Right ventricle myocardium superior (tissue), 1 donor: ENCODE results near the gene CRKL. TPM values are rescaled to one million over a fixed set of nuclear protein-coding genes. Genes with fewer than 3 reads are reported as not detected.
A peak's percentile ranks its signal among the peaks of the same experiment; 100 is the strongest.

ENCODE experiments used
- ATAC-seq: fragments of 200-7000 bp; cut with Tn5 transposase; one replicate; pipeline ENCODE4 v1.9.1; 2020; ENCODE audit warnings: mild to moderate bottlenecking; ENCODE audit not compliant: poor library complexity
- DNase-seq: peaks from one replicate; pipeline ENCODE4 v3.0.0-alpha.2; 2020
- intact Hi-C: fragments of 100-400 bp; cut with DNase I; formaldehyde crosslinking; loops from one replicate; pipeline ENCODE4 v1.11.2; 2022
- total RNA-seq: library from RNA; stranded (reverse); fragmentation: NEBNext Ultra II Directional; extraction: Animal tissue kit (Norgen Biotek cat#: 25700); gene quantifications from one replicate; pipeline ENCODE4 v1.2.1, GENCODE V29; 2021
- donor health status: DM: no; HTN: yes; CAD: no; lungs with severe emphysema.

CRKL gene
- total RNA-seq, 1 donor from 2014 or later: 50.1 TPM

DNA sequence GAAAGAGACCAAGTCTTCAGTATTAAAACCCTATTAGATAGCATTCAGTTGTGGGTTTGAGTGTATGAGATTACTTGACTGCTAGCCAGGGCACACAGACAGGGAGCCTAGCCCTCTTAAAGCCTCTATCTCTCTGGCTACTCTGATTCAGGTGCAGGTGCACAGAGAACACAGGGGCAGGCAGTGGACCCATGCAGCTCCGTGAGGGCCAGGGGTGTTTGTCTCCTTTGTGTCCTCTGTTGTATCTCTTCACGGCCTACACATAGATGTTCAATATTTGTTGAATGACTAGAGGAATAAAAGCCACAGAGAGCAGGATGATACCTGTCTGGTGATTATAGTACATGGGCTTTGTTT lies 28.3 kb downstream of the CRKL start:
- intact Hi-C loops: no loop called here
- DNase-seq: no peak
- ATAC-seq: peak; percentile 19

DNA sequence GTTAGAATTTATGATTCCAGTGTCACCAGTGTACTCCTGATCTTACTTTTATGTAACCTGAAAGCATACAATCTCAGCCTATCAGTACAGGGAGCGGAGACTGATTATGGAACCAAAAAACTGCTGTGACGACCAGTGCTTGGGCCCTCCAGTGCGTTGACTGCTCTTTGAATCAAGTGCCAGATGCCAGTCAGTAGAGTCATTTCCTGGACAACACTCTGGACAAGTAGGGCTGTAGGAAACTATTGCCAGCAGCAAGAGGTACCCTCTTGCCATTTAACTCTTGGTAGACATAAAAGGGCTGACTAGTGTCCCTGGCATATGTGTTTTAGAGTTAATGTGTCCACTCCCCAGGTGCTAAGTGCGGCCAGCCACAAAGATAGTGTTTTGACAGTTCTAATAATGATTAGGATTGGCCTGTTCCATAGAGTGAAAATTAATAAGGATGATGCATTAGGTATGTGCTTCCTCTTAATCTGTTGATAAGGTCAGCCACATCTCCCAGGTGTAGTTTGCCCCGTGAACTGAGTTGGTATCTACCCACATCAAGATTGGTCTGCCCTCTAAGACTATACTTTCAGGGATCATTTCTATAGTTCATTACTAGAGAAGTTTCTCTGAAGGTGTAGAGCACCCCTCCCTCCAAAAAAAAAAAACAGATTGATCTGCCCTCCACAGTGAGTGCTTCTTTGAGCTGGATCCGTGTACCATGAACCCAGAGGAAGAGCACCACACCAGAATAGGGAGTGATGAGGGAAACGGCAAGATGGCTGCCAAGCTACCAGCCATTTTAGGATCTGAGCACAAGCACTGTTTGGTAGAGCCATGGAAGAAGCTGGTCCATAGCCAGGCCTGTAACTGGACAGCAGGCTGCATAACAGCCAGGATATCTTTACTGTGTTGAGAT lies 29.1 kb downstream of the CRKL start:
- intact Hi-C loops: no loop called here
- peak; percentile 65 for ATAC-seq
- no peak for DNase-seq

GRCh38 chr22:20946991-20947390 lies 29.8 kb downstream of the CRKL start:
- no peak for DNase-seq
- intact Hi-C loops: no loop called here
- no peak for ATAC-seq

DNA sequence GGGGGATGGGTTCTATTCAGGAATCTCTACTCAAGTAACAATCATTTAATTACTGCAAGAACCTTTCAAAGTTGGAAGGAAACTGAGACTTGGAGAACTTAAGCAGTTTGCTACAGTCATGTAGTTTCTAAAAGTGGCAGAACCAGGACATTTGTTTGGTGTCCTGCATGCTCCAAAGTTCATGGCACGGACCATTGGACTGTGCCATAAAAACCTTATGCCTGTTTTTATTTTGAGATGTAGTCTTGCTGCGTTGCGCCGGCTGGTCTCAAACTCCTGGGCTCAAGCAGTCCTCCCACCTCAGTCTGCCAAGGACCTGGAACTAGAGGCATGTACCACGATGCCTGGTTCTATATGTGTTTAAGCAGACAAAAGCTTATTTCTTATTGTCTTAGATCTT lies 31.2 kb downstream of the CRKL start:
- intact Hi-C loops: no loop called here
- DNase-seq (no peak), ATAC-seq (no peak)

- no peak for DNase-seq
- intact Hi-C loops: no loop called here
- ATAC-seq: no peak
Observed at GRCh38 chr22:20948989-20949388, 31.8 kb downstream of the CRKL start.

DNA sequence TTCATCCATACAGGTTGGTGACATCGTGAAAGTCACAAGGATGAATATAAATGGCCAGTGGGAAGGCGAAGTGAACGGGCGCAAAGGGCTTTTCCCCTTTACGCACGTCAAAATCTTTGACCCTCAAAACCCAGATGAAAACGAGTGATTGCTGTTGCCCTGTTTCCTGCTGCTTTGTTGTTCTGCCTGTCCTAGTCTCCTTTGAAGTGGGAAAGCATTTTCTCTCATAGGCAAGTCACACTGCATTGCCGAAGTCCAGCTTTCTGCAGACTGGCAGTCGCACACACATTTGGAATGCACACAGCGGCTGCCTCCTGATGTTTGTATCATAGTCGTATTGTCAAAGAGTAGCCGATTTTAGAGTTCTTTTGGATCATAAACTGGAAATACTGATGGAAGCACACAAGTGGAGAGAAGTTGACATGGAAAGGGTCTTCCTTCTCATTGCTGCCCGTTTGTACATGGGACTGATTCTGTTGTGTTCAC lies 32.5 kb downstream of the CRKL start:
- ATAC-seq: no peak
- intact Hi-C loops: no loop called here
- DNase-seq: no peak

GRCh38 chr22:20951151-20951931 lies 34.1 kb downstream of the CRKL start:
- DNase-seq (no peak), ATAC-seq (no peak)
- intact Hi-C loops: no loop called here

GRCh38 chr22:20951932-20952380 lies 34.7 kb downstream of the CRKL start:
- no peak for ATAC-seq
- intact Hi-C loops: no loop called here
- DNase-seq: no peak

DNA sequence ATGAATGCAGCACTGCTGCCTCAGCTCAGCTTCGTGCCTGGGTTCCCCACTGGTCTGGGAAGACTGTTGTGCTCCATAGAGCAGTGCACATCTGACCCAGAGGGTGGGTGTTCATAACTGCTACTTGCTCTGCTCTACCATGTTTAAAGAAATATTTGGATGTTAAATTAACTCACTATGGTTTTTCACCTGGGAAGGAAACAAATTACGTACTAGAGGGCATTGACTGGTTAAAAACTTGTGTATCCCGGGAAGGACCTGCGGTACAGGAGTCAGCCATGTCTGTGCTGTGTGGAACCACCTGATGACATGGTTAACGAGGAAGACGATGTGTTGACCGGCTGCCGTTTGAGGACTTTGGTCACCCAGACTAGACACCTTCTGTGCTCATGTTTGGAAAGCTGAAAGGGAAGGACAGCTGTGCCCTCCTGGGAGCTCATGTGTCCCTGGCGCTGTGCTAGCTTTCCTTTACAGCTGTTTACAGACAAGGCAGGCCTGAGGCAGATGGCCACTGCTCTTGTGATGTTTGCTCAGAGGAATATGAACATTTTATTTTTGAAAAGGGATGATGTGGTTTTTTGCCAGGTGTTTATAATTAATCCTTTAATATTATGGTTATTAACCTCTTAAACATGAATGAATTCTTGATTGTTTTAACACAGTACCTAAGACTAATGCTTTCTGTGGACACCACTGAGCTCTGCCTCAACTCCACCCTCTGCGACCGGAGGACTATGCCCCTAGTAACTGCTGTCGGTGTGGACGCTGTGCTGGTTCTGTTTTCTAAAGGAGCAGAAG lies 35.5 kb downstream of the CRKL start:
- intact Hi-C loops: no loop called here
- ATAC-seq (no peak), DNase-seq (no peak)

DNA sequence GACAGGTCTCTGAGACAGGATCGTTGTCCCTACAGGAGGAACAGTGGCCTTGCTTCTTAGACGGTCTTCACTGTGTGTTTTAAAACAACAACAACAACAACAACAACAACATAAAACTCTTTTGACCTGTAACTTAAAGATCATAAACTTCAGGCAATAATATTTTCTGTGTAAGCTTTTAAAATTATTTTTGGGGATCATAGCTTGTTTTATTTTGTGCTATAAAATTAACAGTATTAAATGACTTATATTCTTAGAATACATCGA lies 36.1 kb downstream of the CRKL start:
- DNase-seq (no peak), ATAC-seq (no peak)
- intact Hi-C loops: no loop called here

GRCh38 chr22:20953668-20954500 lies 36.7 kb downstream of the CRKL start:
- DNase-seq: no peak
- intact Hi-C loops: no loop called here
- no peak for ATAC-seq

GRCh38 chr22:20955548-20955947 lies 38.3 kb downstream of the CRKL start:
- intact Hi-C loops: no loop called here
- ATAC-seq: no peak
- DNase-seq: no peak

- ATAC-seq: no peak
- no peak for DNase-seq
- intact Hi-C loops: no loop called here
Observed at GRCh38 chr22:20956258-20957101, 39.3 kb downstream of the CRKL start.

DNA sequence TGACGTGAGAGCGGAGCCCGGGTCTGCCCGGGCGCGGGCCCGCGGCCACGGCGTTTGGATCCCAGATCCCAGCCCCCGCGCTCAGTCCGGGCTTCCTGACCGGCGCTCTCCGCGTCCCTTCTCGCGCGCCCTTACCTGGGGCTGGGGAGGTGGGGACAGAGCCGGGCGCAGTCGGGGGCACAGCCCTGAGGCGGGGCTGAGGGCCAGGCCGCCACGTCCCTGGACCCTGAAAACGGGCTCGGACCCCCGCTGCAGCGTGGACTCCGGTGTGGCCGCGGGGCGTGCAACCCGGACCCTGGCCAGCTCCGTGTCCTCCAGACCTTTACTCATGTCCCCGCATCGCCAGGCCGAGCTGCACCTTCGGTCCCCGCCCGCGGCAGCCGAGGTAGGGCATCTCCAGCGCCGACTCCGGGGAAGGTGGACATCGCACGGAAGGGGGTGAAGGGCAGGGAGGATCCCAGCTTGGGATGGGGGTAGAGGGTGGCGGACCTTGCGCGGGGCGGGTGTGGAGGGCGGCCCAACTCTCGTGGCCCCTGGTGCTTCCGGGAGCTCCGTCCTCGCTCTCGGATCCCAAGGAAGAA lies 40.0 kb downstream of the CRKL start:
- intact Hi-C loops: no loop called here

DNA sequence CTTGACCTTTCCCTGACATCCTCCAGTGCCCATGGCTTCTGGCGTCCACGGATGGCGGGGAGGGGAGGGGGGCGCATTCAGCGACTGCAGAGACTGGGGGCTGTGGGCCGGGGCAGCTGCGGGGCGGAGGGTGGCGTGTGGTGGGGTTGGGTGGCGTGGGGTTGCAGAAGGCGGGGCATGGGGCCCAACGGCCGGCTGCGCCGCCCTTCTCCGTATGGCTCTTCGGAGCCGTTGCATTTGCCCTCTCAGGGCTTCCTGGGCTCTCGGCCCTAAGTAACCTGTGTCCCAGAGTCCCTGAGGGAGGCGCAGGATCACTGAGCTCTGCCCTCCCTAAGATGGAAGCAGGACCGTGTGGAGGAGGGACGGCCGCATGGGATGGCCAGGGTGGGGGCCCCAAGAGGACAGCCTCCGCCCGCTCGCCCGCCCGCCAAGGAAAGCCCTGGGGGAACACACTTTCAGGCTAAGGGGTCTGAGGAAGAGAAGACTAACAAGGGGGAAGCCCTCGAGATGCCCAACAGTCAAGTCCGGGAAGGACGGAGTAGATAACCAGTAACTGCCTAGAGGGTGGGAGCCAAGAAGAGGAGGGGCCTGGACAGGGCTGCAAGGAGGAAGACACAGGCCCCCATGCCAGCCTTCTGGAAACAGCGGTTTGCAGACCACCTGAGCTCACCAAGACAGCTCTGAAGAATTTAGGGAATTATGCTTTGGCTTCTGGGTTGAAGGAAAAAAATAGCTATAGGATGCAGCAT lies 40.6 kb downstream of the CRKL start:
- ATAC-seq: peak; percentile 76
- DNase-seq: peak; percentile 69
- intact Hi-C loops: no loop called here

More for the DNA sequence above, 40.0 kb downstream of the CRKL start:
- ATAC-seq: peak; percentile 51
- peak; percentile 51 for DNase-seq

GRCh38 chr22:20959578-20960461 lies 42.6 kb downstream of the CRKL start:
- DNase-seq (peak; percentile 7), ATAC-seq (no peak)
- intact Hi-C loops: no loop called here
